Neural progenitor cell (in vitro differentiated cells): ENCODE results near the gene EEF2K.

Experiments used
- CTCF ChIP-seq: fragments of 200-600 bp; sonication (generic); IDR thresholded peaks from 2 replicates; pipeline ENCODE4 v1.5.1; 2017; ENCODE audit warnings: antibody characterized with exemption, mild to moderate bottlenecking
- EZH2 ChIP-seq: fragments of 200-600 bp; sonication (generic); IDR thresholded peaks from 2 replicates; pipeline ENCODE4 v1.6.1; 2017; ENCODE audit warnings: antibody characterized with exemption, mild to moderate bottlenecking, moderate library complexity
- EZH2phosphoT487 ChIP-seq: fragments of 200-600 bp; sonication (generic); IDR thresholded peaks from 2 replicates; pipeline ENCODE4 v1.6.1; 2017; ENCODE audit warnings: antibody characterized with exemption

- TF ChIP-seq CTCF (no peak), EZH2phosphoT487 (no peak), EZH2 (no peak)
Measured at GRCh38 chr16:22192261-22193062, 13.6 kb upstream of the EEF2K start.
